OCI-M2 (cell line): ENCODE results near the gene TPX2.

Source experiments
- DNase-seq: peaks from one replicate; lab custom pipeline; 2025; ENCODE audit not compliant: unreplicated experiment; lab: John Stamatoyannopoulos, UW

The TPX2 gene

DNA sequence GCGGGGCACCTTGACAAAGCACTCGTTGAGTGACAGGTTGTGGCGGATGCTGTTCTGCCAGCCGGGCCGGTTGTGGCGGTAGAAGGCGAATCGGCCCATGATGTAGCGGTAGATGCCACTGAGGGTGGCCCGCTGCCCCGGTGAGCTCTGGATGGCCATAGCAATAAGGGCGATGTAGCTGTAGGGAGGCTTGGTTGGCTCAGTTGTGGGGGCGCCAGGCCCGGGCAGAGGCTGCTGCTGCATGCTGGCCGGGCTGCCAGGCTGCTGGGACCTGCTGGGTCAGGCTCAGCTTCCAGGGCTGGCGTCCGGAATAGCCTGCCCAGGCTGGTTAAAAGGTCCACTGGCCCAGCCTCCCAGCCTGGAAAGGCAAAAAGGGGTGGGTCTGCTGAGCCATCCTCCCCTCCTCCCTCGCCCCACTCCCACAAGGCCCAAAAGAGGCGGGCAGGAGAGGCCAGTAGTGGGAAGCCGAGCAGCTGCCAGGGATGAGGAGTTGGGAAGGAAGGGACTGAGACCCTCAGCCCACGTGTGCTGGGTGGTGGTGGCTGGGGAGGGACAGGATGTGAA is 106.3 kb downstream of the TPX2 start, which contains the start of gene FOXS1:
TSS of gene FOXS1 (minus strand) at position 305 of the 564 bp plus-strand sequence. CDS start at position 243, 62 bp downstream.
- no peak for DNase-seq

DNA sequence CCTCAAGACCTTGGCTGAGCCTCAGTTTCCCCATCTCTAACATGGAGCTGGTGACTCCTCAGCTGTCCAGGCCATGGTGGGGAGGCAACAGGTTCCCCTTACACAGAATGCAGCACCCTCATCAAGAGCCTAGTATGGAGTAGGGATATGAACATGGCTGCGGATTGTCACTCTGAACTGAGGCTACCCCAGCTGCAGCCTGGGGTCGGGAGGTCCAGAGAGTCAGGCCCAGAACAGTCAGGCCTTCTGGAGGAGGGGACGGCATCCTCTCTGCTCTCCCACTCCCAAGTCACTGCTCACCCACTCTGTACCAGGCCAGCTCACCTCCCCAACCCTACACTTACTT is 107.7 kb downstream of the TPX2 start:
- DNase-seq = no peak

DNA sequence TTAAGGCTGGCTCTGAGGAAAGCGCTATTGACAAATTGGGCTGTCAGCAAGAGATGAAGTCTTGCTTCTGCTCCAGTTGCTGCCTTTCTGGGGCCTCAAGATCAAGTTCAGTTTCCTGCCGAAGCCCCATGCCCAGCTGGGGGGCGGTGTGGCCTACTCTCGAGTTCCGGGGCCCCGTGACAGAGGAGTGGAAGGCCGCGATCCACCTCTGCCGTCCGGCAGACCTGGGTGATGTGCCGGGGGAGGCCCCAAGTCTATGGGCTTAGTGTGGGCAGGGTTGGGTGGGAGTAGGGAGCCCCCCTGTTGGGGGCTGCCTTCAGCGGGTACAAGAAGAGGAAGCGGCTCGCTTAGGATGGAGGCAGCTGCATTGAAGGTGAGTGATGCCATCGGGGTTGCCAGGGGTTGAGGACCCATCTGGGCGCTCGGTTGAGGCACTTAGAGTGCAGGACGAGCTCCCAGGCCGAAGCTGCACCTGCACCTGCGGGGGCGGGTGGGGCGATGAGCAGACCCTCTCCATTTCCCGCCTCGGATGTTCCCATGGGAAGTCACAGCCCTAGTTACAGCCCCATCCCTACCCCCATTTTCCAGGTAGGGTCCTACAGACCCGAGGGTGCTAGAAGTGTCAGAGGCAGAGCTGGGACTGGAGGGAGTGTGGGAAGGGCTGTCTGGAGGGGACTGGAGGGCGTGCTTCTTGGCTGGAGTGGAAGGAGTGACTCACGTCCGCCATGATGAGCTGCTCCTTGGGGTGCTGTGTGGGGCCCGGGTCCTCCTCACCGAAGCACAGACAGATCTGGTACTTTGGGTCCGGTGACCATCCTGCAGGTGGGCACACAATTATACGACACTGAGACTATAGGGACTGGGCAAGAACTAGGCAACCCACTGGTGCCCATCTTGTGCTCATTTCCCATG is 109.3 kb downstream of the TPX2 start:
- no peak for DNase-seq

DNA sequence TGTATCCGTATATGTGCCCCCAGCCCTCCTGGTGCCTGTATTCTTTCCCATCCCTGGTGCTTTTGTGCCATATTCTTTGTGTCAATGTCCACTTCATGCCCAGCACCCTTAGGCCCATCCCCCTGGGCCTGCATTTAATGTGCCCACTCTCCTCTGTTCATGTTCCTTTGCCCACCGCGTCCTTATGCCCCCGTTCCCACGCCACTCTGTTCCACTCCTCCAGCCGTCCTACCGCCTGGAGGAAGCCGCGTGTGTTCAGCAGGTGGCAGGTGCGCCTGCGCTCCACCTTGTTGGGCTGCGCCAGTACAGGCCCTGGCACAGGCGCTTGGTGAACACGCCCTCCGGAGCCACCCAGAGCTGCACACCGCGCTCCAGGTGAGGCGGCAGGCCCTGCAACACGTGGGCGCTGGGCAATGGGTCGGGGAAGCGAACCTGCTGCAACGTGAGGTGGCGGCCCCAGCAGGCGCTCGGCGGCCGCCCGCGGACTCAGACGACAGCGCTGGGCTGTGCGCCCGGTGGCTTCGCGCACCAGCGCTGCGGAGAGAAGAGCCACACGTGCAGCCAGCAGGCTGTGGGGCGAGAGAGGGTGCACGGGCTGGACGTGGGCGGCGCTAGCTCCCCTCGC is 110.3 kb downstream of the TPX2 start:
- no peak for DNase-seq
